Measurements from ENCODE around the gene HHEX. TPM values are rescaled to one million over a fixed set of nuclear protein-coding genes. Genes with fewer than 3 reads are reported as not detected.
A peak's percentile ranks its signal among the peaks of the same experiment; 100 is the strongest.

HHEX gene
- total RNA-seq, 1 experiment from 2014 or later = 2.7 TPM

- DNase-seq (ENCODE audit: low read depth) = no peak
These were observed 3.2 kb downstream of the HHEX start for GRCh38 chr10:92692697-92693533.

GRCh38 chr10:92693534-92693893 lies 3.8 kb downstream of the HHEX start:
- no peak for DNase-seq (ENCODE audit: low read depth)

DNA sequence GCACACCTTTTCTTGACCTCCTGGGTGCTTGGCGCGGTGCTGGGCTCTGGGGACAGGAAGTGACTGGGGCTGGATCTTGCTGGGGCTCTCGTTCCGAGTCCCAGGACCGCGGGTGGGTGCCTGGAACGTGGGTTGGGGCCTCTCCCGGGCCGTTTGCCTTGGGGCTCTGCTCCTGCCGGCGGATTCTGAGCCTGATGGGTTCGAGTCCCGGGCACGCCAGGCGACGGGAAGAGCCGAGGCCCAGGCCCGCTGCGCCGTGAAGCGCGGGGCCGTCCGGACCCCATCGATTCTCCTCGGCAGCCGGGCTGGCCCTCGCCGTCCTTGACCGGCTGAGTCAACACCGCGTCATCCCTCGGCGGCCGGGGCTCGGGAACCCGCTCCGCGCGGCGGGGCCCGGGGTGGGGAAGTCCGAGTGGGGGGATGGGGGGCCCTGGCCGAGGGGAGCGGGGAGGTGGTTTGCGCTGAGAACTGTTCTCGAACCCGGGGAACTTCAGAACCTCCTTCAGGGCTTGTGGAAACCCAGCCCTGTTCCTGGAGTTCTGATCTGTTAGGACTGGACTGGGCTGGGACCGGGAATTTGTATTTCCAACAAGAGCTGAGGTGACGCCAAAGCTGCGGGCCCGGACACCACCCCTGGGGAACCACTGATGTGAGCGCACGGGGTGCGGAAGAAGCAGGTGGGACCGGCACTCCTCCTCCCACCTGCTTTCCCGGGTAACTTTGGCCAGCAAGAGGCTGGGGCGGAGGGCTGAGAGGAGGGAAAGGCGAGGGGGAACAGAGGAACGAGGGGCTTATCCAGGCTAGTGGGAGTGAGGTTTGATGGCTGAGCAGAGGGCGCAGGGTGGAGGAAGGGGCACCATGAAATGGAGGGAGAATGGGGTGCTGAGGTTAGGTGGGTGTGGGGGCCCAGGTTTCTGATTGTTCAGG lies 6.2 kb downstream of the HHEX start:
- DNase-seq (ENCODE audit: low read depth) = no peak

- no peak for DNase-seq (ENCODE audit: low read depth)
These were observed 7.0 kb downstream of the HHEX start for GRCh38 chr10:92696606-92697383.

DNA sequence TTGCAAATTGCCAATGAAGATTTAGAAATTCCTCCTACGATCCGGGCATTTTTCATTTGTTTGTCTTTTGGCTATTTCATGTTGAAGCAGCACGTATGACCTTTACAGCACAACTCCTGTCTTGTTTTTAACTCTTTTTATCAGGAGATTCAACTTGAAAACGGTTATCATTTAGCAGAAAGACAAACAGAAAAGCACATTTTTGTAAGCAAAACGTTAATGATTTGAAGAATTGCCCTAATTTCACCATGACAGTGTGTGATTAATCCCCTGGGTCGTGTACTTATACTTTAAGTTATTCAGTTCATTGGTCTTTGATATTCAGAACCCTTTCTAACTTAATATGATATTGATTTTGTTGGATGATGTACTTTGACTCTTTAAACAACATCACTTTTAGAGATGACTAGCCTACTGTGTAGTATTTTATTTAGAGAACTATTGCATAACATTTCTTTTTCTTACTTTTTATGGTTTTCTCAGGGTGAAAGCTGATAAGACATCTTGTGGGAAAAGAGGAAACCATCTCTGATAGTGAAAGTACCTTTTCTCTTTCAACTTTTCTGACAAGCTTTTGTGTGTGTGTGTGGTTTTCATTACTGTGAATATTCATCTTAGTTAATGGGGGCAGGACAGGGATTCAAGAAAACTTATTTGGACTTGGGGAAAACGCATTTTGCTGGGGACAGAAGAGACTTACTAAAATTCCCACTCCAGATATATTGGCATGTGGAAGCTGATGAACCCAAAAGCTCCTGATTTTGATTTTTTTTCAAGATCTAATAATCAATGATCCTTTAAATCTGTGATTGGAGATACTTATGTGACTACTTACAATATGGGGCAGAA lies 8.1 kb downstream of the HHEX start:
- DNase-seq (ENCODE audit: low read depth) = no peak

DNA sequence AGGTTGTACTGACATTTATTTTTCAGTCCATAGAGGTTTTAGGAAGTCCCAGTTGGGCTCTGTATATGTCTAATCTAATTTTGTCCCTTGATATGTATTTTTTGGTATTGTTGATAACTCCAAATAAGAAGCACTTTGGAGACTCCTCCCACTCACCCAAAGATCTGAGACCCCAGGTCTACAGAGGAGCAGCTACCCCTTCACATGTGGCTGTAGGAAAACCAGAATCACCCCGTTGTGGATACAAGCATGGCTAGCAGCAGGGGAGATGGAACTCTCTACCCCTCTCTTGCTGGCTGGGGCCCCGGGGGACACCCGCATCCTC lies 9.4 kb downstream of the HHEX start:
- no peak for DNase-seq (ENCODE audit: low read depth)

DNA sequence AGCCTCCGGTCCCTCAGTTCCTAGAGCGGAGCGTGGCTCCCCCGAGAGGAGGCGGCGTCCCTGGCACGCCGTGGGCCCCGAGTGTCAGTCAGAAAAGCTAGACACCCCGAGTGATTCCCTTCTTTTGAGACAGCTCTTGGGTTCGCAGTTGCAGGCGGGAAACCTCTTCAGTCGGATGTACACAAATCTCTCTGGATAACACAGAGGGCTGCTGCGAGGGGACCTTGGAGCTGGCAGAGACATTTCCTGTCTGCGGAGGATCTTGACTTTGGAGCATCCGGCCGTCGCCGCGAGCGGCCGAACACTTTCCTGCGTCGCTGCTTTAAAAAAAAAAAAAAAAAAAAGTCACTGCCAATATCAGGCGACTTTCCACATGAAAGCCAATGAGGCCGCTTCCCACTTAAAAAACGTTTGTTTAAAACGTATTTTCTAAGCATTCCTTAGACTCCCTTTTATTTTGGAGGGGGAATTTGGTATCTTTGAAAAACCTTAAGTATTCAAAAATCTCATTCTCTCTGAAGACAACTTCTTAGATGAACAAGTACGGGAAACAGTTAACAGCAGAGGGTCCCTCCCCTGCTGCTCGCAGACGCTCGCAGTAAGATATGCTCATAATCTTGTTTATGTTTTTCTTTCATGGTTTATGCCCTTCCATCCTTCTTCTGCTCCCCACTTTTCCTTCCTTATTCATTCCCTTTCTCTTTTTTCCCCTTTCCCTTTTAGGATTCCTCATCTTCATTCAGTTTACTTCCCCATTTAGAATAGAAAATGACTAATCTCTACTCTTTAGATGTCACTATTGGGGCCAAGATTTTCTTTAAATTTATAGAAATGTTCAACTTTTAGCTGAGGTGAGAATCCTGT lies 10.0 kb downstream of the HHEX start:
- DNase-seq (ENCODE audit: low read depth) = no peak

GRCh38 chr10:92702301-92702916 lies 12.7 kb downstream of the HHEX start:
- no peak for DNase-seq (ENCODE audit: low read depth)

- peak; percentile 54 for DNase-seq (ENCODE audit: low read depth)
These were observed 22.5 kb downstream of the HHEX start for GRCh38 chr10:92712016-92712889.

GRCh38 chr10:92714152-92714845 lies 24.5 kb downstream of the HHEX start:
- DNase-seq (ENCODE audit: low read depth) = no peak

DNA sequence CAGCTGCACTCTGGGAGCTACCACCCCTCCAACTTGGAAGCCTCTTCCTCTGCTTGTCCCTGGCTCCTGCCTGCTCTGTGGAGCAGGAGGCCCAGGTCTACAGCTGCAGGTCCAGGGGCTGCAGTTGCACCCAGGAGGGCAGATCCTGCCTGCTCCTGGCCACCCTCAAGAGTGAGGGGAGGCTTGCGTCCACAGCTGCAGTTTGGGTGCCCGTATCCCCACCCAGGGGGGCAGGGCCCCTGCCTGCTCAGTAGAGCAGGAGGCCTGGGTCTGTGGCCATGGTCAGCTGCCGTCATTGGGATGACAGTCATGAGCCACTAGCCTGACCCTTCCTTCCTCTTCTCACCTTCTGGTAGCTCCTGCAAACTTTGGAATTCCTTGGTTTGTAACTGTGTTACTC lies 25.1 kb downstream of the HHEX start:
- DNase-seq (ENCODE audit: low read depth) = no peak

GRCh38 chr10:92719991-92720830 lies 30.5 kb downstream of the HHEX start:
- DNase-seq (ENCODE audit: low read depth) = no peak

GRCh38 chr10:92720831-92721165 lies 31.0 kb downstream of the HHEX start:
- DNase-seq (ENCODE audit: low read depth) = no peak

- DNase-seq (ENCODE audit: low read depth) = no peak
These were observed 32.6 kb downstream of the HHEX start for GRCh38 chr10:92722349-92722748.

DNA sequence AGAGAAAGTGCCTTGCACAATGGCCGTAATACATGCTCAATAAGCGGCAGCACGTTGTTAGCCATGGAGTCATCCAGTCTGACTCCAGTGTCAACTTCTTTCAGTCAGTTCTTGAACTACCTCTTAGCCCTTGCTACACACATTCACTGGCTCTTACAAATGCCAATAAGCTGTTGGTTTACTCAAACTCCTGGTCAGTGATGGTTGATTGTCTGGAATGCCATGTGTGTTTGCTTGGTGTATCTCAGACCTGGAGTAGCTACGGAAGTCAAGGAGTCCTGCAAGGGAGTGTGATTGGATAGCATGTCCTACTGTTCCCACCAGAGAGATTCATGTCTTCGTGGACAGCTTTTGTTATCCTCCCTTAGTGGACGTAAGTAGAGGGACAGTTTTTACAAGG lies 37.4 kb downstream of the HHEX start:
- no peak for DNase-seq (ENCODE audit: low read depth)

DNA sequence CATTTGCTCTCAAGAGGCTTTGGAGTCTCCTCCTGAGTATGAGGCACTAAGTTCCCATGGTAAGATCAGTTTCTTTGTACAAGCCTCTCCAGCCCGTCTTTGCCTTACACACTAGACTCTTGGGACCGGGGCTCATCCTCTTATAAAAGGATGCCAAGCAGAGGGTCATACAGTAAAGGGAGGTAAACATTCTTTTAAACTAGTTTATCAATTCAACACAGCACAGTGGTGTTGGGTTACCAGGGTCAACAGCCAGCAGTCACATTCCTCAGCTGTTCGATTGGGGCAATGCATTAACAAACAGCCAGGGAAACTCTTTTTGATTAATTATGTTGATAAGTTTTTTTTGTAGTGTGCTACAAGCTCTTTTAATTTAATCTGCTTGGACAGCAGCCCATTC lies 37.8 kb downstream of the HHEX start:
- no peak for DNase-seq (ENCODE audit: low read depth)

DNA sequence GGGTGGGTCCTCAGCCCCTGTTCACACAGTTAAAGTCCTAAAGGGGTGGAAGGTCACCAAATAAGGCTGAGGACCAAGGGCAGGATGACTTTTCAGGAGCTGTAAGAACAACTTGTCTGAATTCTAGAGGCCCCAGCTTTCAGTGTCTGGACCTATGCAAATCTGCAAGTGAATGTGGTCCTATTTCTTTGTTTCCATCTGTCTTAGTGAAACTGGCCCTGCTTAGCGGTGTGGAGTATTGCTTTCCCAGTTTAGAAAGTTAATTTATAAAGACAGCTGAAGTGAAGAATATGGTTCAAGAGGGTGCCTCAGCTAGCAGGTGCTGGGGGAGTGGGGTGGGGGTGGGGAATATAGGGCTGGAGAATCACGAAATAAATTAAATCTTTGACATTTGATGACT lies 40.1 kb downstream of the HHEX start:
- no peak for DNase-seq (ENCODE audit: low read depth)

Data from HT1080 (cell line).